Suppressor macrophage treated with lipopolysaccharide for 4 hours (primary cell): ENCODE data around the gene SERAC1.
"Not testable (repeated sequence)": the region's sequence is repeated elsewhere in the genome, so short reads cannot be mapped to it uniquely, and the experiment has no call there.

ENCODE experiments used
- DNase-seq: peaks from one replicate; pipeline ENCODE4 v3.0.0-alpha.2; 2020

The SERAC1 gene

DNA sequence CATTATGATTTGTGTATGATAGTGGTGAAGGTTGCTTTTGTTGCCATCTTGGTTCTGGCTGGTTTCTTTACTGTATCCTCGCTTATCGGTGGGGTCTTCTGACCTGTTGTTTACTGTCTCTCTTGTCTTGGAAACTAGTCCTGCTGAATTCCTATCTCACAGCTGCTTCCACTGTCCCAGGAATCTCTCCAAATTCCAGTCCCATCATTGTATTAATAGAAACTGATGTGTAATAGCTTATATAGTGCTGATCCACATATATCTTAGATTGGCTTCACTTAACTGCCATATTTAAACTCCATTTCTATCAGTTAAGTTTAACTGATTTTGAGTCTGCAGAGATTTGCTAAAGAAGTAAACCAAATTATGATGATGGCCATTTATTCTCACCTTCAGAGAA lies 6.0 kb upstream of the SERAC1 start:
- DNase-seq, result no peak

- no peak for DNase-seq
Measured at GRCh38 chr6:158172001-158172400, 3.9 kb upstream of the SERAC1 start.

GRCh38 chr6:158170656-158171081 lies 2.6 kb upstream of the SERAC1 start:
- no peak for DNase-seq

- not testable (repeated sequence) for DNase-seq
Measured at GRCh38 chr6:158169634-158170033, 1.6 kb upstream of the SERAC1 start.

- DNase-seq, result no peak
Measured at GRCh38 chr6:158165919-158166416, 2.1 kb downstream of the SERAC1 start.

DNA sequence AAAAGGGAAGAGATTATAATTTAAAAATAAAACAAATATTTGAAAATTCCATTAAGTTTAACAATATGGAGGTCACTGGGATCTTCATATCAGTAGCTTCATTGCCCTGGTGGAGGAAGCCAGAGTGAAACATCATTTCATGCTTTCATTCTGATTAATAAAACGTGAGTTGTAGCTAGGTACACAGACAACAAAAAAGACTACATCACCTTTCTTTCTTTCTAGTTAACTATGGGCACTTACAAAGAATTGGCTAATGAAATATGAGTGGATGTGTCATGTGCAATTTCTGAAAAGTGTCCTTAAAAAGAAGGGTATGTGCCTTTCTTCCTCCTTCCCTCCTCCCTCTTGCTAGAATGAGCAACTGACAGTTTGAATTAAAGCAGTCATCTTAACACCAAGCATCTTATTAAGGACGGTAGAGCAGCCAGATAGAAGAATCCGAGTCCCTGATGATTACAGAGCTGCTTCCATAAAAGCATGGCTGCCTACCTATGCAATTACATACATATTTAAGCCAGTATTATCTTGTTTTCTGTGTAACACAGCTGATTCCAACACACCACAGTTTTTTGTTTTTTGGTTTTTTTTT lies 3.4 kb downstream of the SERAC1 start:
- no peak for DNase-seq

DNA sequence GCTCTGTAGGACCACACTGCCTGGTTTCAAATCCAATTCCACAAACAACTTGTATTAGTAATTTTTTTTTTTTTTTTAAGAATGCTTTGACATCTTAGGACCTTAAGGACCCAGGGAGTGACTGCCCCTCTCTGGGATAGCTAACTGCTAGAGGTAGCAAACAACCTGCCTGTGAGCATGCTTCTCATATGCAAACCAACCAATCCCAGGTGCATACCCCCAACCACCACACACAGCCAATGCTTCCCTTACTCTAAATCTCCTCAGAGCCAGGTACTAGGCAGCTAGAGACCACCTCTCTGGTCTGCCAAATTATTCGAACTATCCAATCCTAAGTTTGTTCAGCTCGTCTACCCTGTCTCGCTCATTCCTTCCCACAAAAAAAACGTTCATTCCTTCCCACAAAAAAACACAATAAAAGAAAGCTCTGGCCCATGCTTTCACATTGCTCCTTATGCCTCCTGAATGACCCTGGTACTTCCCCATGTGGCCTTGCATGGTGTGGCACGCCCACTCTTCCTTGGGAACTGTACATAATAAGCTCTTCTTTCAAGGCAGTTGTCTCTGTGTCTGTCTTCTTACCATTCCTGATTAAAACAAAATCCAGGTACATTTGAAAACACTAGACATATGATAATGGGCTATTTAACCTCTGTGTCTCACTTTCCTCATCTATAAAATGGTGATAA lies 6.4 kb downstream of the SERAC1 start:
- DNase-seq, result peak; percentile 61

DNA sequence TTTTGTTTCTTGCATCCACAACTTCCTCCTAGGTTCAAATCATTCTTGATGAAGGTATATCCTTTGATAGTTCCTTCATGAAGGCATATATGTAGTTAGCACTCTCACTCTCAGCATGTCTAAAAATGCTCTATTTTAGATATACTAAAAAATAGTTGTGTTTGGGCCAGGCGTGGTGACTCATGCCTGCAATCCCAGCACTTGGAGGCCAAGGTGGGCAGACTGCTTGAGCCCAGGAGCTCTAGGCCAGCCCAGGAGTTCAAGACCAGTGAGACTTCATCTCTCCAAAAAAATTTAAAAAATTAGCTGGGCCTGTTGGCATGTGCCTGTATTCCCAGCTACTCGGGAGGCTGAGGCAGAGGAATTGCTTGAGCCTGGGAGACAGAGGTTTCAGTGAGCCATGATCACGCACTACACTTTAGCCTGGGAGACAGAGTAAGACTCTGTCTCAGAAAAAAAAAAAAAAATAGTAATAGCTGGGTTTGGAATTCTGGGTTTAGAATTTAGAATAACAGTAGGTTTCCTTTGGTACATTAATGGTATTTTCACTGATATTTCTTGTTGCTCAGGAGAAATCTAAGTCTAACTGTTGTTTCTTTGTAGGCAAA lies 7.0 kb downstream of the SERAC1 start:
- DNase-seq, result no peak

DNA sequence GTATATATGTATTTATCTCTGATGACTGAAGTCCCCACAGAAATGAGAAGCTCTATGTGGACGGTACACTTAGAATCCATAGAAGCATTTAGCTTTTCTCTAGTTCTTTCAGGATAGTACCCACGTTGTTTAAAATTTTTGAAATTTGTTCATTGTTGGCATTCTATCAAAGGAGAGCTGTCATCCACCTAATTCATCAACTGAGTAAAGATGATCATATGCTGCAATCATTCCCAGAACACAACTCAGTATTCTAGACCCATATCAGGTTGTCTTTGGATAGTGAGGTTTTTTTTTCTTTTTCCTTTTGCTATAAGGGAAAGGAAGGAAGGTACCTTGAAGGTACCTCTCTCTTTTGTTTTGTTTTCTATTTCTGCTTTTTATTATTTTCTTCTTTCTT lies 9.3 kb downstream of the SERAC1 start:
- no peak for DNase-seq

DNA sequence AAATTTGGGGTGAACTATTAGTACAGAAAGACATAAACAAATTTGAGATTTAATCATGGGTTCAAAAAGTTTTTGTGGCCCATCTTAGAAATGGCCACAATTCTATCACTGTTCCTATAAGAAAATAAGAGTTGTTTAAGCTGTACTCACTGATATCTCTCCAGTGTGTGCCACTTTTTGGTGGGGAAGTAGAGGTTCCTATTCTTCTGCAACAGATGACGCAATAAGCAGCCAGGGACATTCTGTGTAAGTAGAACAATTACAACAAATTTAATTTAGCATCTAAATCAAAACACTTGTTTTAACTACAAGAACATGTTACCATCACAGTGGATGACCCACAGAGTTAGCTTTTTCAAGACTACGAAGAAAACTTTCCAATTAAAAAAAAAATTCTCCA lies 9.9 kb downstream of the SERAC1 start:
- DNase-seq, result peak; percentile 59

GRCh38 chr6:158157064-158157764 lies 10.8 kb downstream of the SERAC1 start:
- no peak for DNase-seq

DNA sequence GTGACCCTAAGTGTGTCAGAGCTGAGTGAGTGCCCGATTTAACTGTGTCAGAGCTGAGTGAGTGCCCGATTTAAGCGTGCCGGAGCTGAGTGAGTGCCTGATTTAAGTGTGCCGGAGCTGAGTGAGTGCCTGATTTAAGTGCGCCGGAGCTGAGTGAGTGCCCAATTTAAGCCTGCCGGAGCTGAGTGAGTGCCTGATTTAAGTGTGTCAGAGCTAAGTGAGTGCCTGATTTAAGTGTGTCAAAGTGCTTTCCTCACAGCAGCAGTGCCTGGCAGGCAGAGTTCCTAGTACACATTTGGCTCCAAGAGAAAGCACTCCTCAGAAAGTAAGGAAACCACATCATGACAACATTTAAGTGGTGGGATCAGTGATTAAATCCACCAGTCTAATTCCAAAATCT lies 13.2 kb downstream of the SERAC1 start:
- DNase-seq, result no peak

- no peak for DNase-seq
Measured at GRCh38 chr6:158153576-158153975, 14.5 kb downstream of the SERAC1 start.

DNA sequence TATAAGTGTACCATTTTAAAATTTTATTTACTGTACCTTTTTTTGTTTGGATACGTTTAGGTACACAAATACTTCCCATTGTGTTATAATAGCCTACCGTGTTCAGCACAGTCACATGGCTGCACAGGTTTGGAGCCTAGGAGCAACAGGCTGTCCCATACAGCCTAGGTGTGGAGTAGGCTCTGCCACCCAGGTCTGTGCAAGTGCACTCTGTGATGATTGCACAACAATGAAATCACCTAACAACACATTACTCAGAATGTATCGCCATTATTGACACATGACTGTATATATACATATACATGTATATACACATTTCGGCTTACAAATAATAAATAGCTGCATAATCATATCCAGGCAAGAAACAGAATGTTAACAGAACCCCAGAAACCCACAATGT lies 15.4 kb downstream of the SERAC1 start:
- DNase-seq, result no peak

GRCh38 chr6:158152025-158152424 lies 16.0 kb downstream of the SERAC1 start:
- DNase-seq, result not testable (repeated sequence)

GRCh38 chr6:158150701-158151100 lies 17.4 kb downstream of the SERAC1 start:
- DNase-seq, result no peak

DNA sequence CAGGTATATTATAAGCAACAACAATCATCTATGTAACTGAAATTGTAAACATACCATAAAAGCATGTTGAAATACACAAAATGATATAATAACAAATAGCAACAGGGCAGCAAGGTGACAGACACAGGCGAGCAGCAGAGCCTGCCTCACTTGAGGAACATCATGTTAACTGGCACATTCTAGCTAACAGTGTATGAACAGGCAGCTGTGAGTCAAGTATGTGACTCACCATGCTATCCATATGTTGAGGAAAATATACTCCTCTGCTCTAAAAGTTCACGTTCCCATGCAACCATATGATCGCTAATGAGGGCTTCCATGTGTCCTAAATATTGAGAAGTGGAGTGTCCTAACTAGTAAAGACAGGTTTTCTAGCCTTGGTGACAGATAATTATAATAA lies 18.4 kb downstream of the SERAC1 start:
- DNase-seq, result no peak

GRCh38 chr6:158143700-158144099 lies 24.4 kb downstream of the SERAC1 start:
- DNase-seq, result peak; percentile 25

- no peak for DNase-seq
Measured at GRCh38 chr6:158142789-158143188, 25.3 kb downstream of the SERAC1 start.

- peak; percentile 11 for DNase-seq
Measured at GRCh38 chr6:158131926-158132325, 36.1 kb downstream of the SERAC1 start.

GRCh38 chr6:158125271-158125670 lies 42.8 kb downstream of the SERAC1 start:
- DNase-seq, result no peak

GRCh38 chr6:158124288-158124687 lies 43.8 kb downstream of the SERAC1 start:
- no peak for DNase-seq

DNA sequence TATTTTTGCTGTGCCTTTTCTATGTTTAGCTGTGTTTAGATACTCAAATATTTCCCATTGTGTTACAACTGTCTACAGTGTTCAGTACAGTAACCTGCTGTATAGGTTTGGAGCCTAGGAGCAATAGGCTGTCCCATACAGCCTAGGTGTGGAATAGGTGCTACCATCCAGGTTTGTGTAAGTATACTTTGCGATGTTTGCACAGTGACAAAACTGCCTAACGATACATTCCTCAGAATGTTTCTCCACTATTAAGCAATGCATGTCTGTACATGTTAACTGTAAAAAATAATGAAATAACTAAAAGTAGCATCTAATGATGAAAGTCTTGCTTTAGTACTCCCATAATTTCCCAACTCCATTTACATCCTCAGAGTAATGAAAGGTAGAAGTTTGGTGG lies 46.0 kb downstream of the SERAC1 start:
- no peak for DNase-seq

DNA sequence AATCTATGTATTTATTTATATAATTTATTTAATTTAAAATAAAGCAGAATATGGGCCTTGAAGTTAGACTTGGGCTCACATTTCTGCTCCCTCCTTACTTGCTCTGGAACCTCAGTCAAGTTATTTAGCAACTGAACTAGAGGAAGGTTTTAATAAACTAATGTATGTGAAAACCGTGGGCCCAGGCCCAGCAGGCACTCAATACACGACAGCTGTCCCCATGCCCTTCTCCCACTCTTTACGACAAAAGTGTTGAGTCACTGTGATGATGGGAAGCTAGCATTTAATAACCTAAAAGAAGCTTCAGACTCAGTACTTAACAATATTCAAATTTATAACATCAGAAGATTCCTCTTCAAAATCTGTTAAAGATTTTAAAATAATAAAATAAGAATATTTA lies 46.7 kb downstream of the SERAC1 start:
- peak; percentile 2 for DNase-seq
